GM18873 (cell line): ENCODE results near the gene GFRAL.
"Not testable (repeated sequence)": the region's sequence is repeated elsewhere in the genome, so short reads cannot be mapped to it uniquely, and the experiment has no call there.

ENCODE experiments used
- ATAC-seq: cut with Tn5 transposase; IDR thresholded peaks from one replicate; pipeline ENCODE4 v1.9.1; 2021; ENCODE audit warnings: mild to moderate bottlenecking, moderate library complexity, moderate number of reproducible peaks; ENCODE audit not compliant: unreplicated experiment, low FRiP score

The GFRAL gene

GRCh38 chr6:55327169-55327568, at the start of gene GFRAL:
TSS of gene GFRAL (plus strand) at chr6:55327469. CDS start at chr6:55327555, 86 bp downstream.
- ATAC-seq, result no peak

DNA sequence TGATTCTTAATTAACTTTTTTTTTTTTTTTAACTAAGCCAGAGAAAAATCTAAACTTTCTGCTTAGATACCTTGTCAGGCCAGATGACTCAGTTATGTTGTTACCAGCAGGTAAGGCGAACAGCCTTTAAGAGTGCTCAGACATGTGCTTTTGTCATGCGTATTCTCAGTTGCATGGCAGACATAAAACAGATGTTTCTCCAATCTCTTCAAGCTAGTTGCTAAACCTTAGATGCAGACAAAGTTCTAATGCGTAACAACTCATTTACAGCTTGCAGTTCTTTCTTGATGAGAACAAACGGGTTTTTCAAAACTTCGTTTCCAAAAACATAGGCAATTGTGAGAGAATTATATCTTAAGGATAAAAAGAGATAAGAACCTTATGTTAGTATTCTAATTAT, 49.6 kb upstream of the GFRAL start:
- ATAC-seq, result no peak

DNA sequence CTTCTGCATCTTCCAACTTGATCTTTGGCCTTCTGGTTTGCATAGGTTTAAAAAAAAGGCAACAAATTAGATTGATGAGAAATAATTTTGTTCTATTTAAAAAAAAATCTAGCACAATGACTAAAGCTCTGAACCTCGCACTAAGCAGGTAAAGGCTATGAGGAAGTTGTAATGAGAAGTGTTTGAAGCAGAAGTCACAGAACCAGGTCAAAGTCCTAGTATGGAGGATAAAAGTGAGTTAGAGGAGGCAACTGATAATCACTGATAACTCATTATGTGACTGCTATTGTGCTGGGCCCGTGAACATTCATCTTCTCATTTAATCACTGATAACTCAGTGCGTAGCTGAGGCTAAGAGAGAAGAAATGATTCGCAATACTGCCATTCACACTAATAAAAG, 46.1 kb upstream of the GFRAL start:
- no peak for ATAC-seq

- no peak for ATAC-seq
These were observed 45.2 kb upstream of the GFRAL start for GRCh38 chr6:55282115-55282514.

- ATAC-seq, result no peak
These were observed 40.4 kb upstream of the GFRAL start for GRCh38 chr6:55286824-55287223.

GRCh38 chr6:55290736-55291135, 36.5 kb upstream of the GFRAL start:
- no peak for ATAC-seq

- no peak for ATAC-seq
These were observed 34.2 kb upstream of the GFRAL start for GRCh38 chr6:55293116-55293515.

DNA sequence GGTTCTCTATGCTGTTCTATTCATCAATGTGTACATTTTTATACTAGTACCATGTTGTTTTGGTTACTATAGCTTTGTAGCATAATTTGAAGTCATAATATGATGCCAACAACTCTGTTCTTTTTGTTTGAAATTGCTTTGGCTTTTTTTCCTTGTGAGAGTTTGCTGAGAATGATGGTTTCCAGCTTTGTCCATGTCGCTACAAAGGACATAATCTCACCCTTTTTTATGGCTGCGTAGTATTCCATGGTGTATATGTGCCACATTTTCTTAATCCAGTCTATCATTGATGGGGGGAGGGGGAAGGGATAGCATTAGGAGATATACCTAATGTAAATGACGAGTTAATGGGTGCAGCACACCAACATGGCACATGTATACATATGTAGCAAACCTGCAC, 30.1 kb upstream of the GFRAL start:
- ATAC-seq, result not testable (repeated sequence)

DNA sequence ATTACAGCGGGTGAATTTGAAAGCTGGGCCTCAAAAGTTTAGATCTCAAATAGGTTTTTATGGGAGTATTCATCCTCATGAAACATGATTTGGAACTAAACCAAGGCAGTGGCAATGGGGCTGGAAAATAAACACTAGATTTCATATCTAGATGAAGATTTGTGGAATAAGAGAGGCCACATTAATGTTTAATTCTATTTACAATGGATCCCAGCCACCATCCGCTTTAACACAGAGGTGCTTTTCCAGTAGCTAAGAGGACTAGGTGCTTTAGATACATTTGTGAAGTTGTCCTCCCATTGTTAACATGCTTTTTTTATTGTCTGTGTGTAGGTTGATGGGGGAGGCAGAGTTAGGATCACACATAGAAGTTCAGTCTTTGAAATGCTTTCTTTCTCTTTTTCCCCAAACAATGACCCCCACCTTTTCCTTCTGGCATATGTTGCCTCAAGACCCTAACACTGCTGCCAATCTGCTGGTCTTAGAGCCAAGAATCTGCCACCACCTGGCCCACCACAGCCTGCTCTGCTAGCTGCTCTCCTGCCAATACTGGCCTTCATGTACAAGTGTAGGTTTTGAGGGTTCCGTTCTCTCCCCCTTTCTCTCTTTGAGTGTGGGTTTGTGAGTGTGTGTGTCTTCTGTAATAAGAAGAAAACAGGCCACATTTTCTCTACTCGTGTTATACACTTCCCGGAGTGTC, 27.8 kb upstream of the GFRAL start:
- ATAC-seq, result no peak

GRCh38 chr6:55304747-55305146, 22.5 kb upstream of the GFRAL start:
- no peak for ATAC-seq

- no peak for ATAC-seq
These were observed 7.1 kb upstream of the GFRAL start for GRCh38 chr6:55319961-55320695.

GRCh38 chr6:55320696-55321086, 6.6 kb upstream of the GFRAL start:
- ATAC-seq, result no peak

DNA sequence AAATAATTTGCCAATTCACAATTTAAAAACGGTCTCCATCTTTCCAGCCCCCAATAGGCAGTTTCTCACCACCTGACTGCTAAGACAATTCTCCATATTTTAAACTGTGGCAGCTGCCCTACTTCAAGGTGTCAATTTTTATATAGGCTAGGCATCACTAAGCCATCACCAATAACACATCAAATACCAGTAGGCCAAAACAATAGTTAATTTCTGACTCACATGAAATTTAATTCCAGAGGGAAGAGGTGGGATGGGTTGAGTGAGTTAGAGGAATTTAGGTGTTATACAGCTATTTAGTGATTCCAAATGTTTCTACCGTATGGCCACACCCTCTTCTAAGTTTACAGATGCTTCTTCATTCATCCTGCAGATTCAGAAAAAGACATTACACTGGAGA, 49.9 kb downstream of the GFRAL start:
- no peak for ATAC-seq

DNA sequence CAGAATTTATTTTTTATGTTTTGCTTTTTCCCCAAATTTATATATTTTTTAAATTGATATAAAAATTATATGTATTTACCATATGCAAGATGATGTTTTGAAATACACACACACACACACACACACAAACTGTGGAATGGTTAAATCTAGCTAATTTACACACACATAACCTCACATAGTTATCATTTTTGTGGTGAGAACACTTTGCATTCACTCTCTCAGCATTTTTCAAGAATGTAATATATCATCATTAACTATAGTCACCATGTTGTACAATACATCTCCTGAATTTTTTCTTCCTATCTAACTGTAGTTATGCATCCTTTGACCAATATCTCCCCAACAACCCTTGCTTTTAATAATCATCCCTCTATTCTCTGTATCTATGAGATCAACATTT, 52.2 kb downstream of the GFRAL start:
- ATAC-seq, result no peak

DNA sequence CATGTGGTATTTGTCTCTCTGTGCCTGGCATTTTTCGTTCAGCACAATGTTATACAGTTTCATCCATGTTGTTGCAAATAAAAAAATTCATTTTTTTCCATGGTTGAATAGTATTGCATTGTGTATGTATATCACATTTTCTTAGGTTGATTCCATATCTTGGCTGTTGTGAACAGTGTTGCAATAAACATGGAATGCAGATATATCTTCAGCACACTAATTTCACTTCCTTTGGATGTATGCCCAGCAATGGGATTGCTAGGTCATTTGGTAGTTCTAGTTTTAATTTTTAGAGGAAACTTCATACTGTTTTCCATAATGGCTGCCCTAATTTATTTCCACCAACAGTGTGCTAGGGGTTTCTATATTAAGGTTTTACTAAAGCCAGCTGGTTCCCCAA, 52.6 kb downstream of the GFRAL start:
- ATAC-seq, result no peak

DNA sequence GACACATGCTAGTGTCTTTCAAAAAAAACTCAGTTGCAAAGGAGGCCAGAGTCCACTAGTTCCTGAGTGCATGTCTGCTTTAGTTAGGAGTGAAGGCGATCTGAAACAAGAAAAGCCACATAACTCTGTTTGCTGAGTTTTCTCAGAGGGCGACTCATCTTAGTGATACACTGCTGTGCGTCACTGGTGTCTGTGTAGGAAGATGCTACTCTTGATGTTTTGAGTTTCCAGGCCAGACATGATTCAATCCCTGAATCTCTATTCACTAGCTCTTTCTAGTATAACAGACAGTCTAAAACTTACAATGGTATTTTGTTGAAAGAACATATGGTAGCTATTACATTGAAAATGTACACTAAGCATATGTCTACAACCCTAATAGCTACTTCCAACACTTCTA, 60.9 kb downstream of the GFRAL start:
- no peak for ATAC-seq

- ATAC-seq, result no peak
These were observed 68.6 kb downstream of the GFRAL start for GRCh38 chr6:55395871-55396270.

GRCh38 chr6:55397986-55398385, 70.7 kb downstream of the GFRAL start:
- ATAC-seq, result no peak

DNA sequence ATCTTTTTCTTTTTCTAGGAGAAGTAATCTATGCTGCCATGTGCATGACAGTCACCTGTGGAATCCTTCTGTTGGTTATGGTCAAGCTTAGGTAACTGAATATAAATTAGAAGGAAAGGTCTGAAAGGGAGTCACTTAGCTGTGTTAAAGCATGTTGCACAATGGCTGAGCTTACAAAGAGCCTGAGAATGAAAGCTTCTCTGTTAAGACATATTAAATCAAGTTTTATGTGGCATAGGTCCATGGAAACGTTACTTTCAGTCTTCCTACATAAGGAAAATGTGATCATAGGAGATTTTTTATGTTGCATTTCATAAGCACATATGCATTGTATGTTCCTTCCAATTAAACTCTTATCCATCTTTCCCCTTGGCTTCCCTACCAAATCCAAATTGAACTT, 72.1 kb downstream of the GFRAL start:
- no peak for ATAC-seq

- ATAC-seq, result no peak
These were observed 78.4 kb downstream of the GFRAL start for GRCh38 chr6:55405474-55406235.

GRCh38 chr6:55410674-55411073, 83.4 kb downstream of the GFRAL start:
- ATAC-seq, result no peak
